Activated CD8-positive, alpha-beta T cell treated with anti-CD3 and anti-CD28 coated beads, Interleukin-2, amount 10 ng/mL, durations not matched to agents 7 days and 5 days (primary cell): ENCODE measurements around the gene TRAF3IP1. TPM values are rescaled to one million over a fixed set of nuclear protein-coding genes. Genes with fewer than 3 reads are reported as not detected.
"Not testable (repeated sequence)": the region's sequence is repeated elsewhere in the genome, so short reads cannot be mapped to it uniquely, and the experiment has no call there.

Experiments used
- ATAC-seq: fragments of 150-1000 bp; cut with Tn5 transposase; one replicate; pipeline ENCODE4 v1.10.0; 2021; ENCODE audit warnings: moderate library complexity
- CTCF ChIA-PET: fragments of 350-600 bp; sonication (Branson Sonifier 250); formaldehyde crosslinking; loops from one replicate; lab custom pipeline; 2021; ENCODE audit warnings: antibody characterized with exemption; lab: Charles Lee
- POLR2A ChIA-PET: fragments of 350-600 bp; sonication (Branson Sonifier 250); formaldehyde crosslinking; loops from one replicate; lab custom pipeline; 2021; ENCODE audit warnings: antibody characterized with exemption; lab: Charles Lee
- DNase-seq: peaks from one replicate; pipeline ENCODE4 v3.0.0-alpha.2; 2020
- H3K27ac Mint-ChIP-seq: one replicate; pipeline ENCODE4 v1.8.0; 2021; ENCODE audit warnings: mild to moderate bottlenecking, mixed read lengths
- H3K27me3 Mint-ChIP-seq: one replicate; pipeline ENCODE4 v1.8.0; 2021; ENCODE audit warnings: low read depth, mixed read lengths
- H3K36me3 Mint-ChIP-seq: one replicate; pipeline ENCODE4 v1.8.0; 2021; ENCODE audit warnings: low read depth, mixed read lengths
- H3K4me1 Mint-ChIP-seq: one replicate; pipeline ENCODE4 v1.8.0; 2021; ENCODE audit warnings: low read depth, mixed read lengths
- H3K4me3 Mint-ChIP-seq: one replicate; pipeline ENCODE4 v1.8.0; 2021; ENCODE audit warnings: mild to moderate bottlenecking, mixed read lengths
- H3K9me3 Mint-ChIP-seq: one replicate; pipeline ENCODE4 v1.8.0; 2022; ENCODE audit warnings: mixed read lengths; ENCODE audit not compliant: insufficient read depth
- total RNA-seq, 2 experiments: library from RNA; stranded (reverse); gene quantifications; one replicate each; pipeline ENCODE4 v1.2.3, GENCODE V29; 2021

TRAF3IP1 gene
- total RNA-seq, 2 experiments from 2014 or later: 7.1 to 7.5 TPM

GRCh38 chr2:238388794-238389193, 68.5 kb downstream of the TRAF3IP1 start:
- peaks cover 4% of the 10 kb centered on the region for H3K27me3 Mint-ChIP-seq
- H3K27ac Mint-ChIP-seq: no peak overlapping the region
- H3K9me3 Mint-ChIP-seq: no peaks in the 10 kb centered on the region
- no peak for ATAC-seq
- no peaks in the 10 kb centered on the region for H3K36me3 Mint-ChIP-seq
- DNase-seq: no peak
- peaks cover 17% of the 10 kb centered on the region for H3K4me1 Mint-ChIP-seq
- ChIA-PET CTCF (no interaction called here), POLR2A (no interaction called here)
- no peak overlapping the region for H3K4me3 Mint-ChIP-seq

- POLR2A ChIA-PET: no interaction called here
- no peaks in the 10 kb centered on the region for H3K36me3 Mint-ChIP-seq
- no peak overlapping the region for H3K4me3 Mint-ChIP-seq
- peaks cover 17% of the 10 kb centered on the region for H3K4me1 Mint-ChIP-seq
- ATAC-seq (no peak), DNase-seq (no peak)
- CTCF ChIA-PET: interaction anchor here (1.7 kb wide), 1 partner anchor 19 kb away, joined by 6 read pairs; no protein-coding TSS in a partner anchor
- H3K27me3 Mint-ChIP-seq: peaks cover 4% of the 10 kb centered on the region
- H3K9me3 Mint-ChIP-seq: no peaks in the 10 kb centered on the region
- H3K27ac Mint-ChIP-seq: no peak overlapping the region
These were observed 69.8 kb downstream of the TRAF3IP1 start for GRCh38 chr2:238389988-238390589.

- ATAC-seq (no peak), DNase-seq (no peak)
- H3K4me1 Mint-ChIP-seq: peaks cover 17% of the 10 kb centered on the region
- H3K4me3 Mint-ChIP-seq: no peak overlapping the region
- POLR2A ChIA-PET: no interaction called here
- peaks cover 4% of the 10 kb centered on the region for H3K27me3 Mint-ChIP-seq
- CTCF ChIA-PET: interaction anchor here (1.0 to 1.7 kb wide), 2 partner anchors 15 to 20 kb away, joined by 3 to 6 read pairs; no protein-coding TSS in a partner anchor
- no peaks in the 10 kb centered on the region for H3K9me3 Mint-ChIP-seq
- no peak overlapping the region for H3K27ac Mint-ChIP-seq
- no peaks in the 10 kb centered on the region for H3K36me3 Mint-ChIP-seq
These were observed 70.8 kb downstream of the TRAF3IP1 start for GRCh38 chr2:238391042-238391689.

- ChIA-PET POLR2A (no interaction called here), CTCF (no interaction called here)
- no peaks in the 10 kb centered on the region for H3K9me3 Mint-ChIP-seq
- H3K4me3 Mint-ChIP-seq: no peak overlapping the region
- ATAC-seq: no peak
- H3K27ac Mint-ChIP-seq: no peak overlapping the region
- H3K4me1 Mint-ChIP-seq: no peaks in the 10 kb centered on the region
- no peak for DNase-seq
- no peaks in the 10 kb centered on the region for H3K36me3 Mint-ChIP-seq
- peaks cover 4% of the 10 kb centered on the region for H3K27me3 Mint-ChIP-seq
These were observed 76.3 kb downstream of the TRAF3IP1 start for GRCh38 chr2:238396663-238397062.

GRCh38 chr2:238397356-238397755, 77.0 kb downstream of the TRAF3IP1 start:
- Mint-ChIP-seq H3K36me3 (no peaks in the 10 kb centered on the region), H3K4me1 (no peaks in the 10 kb centered on the region), H3K9me3 (no peaks in the 10 kb centered on the region), H3K27me3 (peaks cover 2% of the 10 kb centered on the region), H3K27ac (no peak overlapping the region), H3K4me3 (no peak overlapping the region)
- ChIA-PET POLR2A (no interaction called here), CTCF (no interaction called here)
- DNase-seq (no peak), ATAC-seq (no peak)

GRCh38 chr2:238398577-238398976, 78.3 kb downstream of the TRAF3IP1 start:
- POLR2A ChIA-PET: no interaction called here
- Mint-ChIP-seq H3K9me3 (no peaks in the 10 kb centered on the region), H3K4me3 (no peak overlapping the region), H3K36me3 (no peaks in the 10 kb centered on the region), H3K27me3 (no peaks in the 10 kb centered on the region), H3K4me1 (no peaks in the 10 kb centered on the region), H3K27ac (no peak overlapping the region)
- ATAC-seq (no peak), DNase-seq (no peak)
- CTCF ChIA-PET: no interaction called here

GRCh38 chr2:238399094-238399493, 78.8 kb downstream of the TRAF3IP1 start:
- Mint-ChIP-seq H3K4me1 (no peaks in the 10 kb centered on the region), H3K27ac (no peak overlapping the region), H3K4me3 (no peak overlapping the region), H3K27me3 (no peaks in the 10 kb centered on the region), H3K36me3 (no peaks in the 10 kb centered on the region), H3K9me3 (no peaks in the 10 kb centered on the region)
- ChIA-PET POLR2A (no interaction called here), CTCF (no interaction called here)
- ATAC-seq (no peak), DNase-seq (no peak)

GRCh38 chr2:238401551-238401950, 81.2 kb downstream of the TRAF3IP1 start:
- no peaks in the 10 kb centered on the region for H3K9me3 Mint-ChIP-seq
- peaks cover 9% of the 10 kb centered on the region for H3K4me1 Mint-ChIP-seq
- ChIA-PET POLR2A (no interaction called here), CTCF (interaction anchor here (0.7 kb wide), 1 partner anchor 31 kb away, joined by 5 read pairs; no protein-coding TSS in a partner anchor)
- no peak overlapping the region for H3K4me3 Mint-ChIP-seq
- no peaks in the 10 kb centered on the region for H3K27me3 Mint-ChIP-seq
- DNase-seq (no peak), ATAC-seq (no peak)
- H3K36me3 Mint-ChIP-seq: no peaks in the 10 kb centered on the region
- no peak overlapping the region for H3K27ac Mint-ChIP-seq

- CTCF ChIA-PET: no interaction called here
These were observed 83.5 kb downstream of the TRAF3IP1 start for GRCh38 chr2:238403632-238404405.

GRCh38 chr2:238404406-238405216, 84.3 kb downstream of the TRAF3IP1 start:
- ATAC-seq: no peak
- ChIA-PET POLR2A (interaction anchor here (0.7 kb wide), 1 partner anchor 1320 kb away, joined by 4 read pairs; no protein-coding TSS in a partner anchor), CTCF (interaction anchor here (0.7 kb wide), 1 partner anchor 10 kb away, joined by 3 read pairs; no protein-coding TSS in a partner anchor)

More at GRCh38 chr2:238403632-238404405, 83.5 kb downstream of the TRAF3IP1 start:
- no peak for DNase-seq
- no peaks in the 10 kb centered on the region for H3K9me3 Mint-ChIP-seq
- H3K27ac Mint-ChIP-seq: no peak overlapping the region
- peaks cover 9% of the 10 kb centered on the region for H3K4me1 Mint-ChIP-seq
- POLR2A ChIA-PET: interaction anchor here (0.7 kb wide), 1 partner anchor 1319 kb away, joined by 4 read pairs; no protein-coding TSS in a partner anchor
- no peak overlapping the region for H3K4me3 Mint-ChIP-seq
- no peaks in the 10 kb centered on the region for H3K27me3 Mint-ChIP-seq
- ATAC-seq: no peak
- H3K36me3 Mint-ChIP-seq: no peaks in the 10 kb centered on the region

GRCh38 chr2:238405217-238405555, 84.9 kb downstream of the TRAF3IP1 start:
- H3K9me3 Mint-ChIP-seq, H3K27me3 Mint-ChIP-seq, H3K4me3 Mint-ChIP-seq, DNase-seq, H3K36me3 Mint-ChIP-seq, ATAC-seq, H3K27ac Mint-ChIP-seq, POLR2A ChIA-PET, H3K4me1 Mint-ChIP-seq: not testable (repeated sequence)
- CTCF ChIA-PET: interaction anchor here (0.7 kb wide), 1 partner anchor 9 kb away, joined by 3 read pairs; no protein-coding TSS in a partner anchor

More at GRCh38 chr2:238404406-238405216, 84.3 kb downstream of the TRAF3IP1 start:
- H3K27me3 Mint-ChIP-seq: no peaks in the 10 kb centered on the region
- no peak overlapping the region for H3K4me3 Mint-ChIP-seq
- H3K36me3 Mint-ChIP-seq: no peaks in the 10 kb centered on the region
- peaks cover 9% of the 10 kb centered on the region for H3K4me1 Mint-ChIP-seq
- DNase-seq: no peak
- no peak overlapping the region for H3K27ac Mint-ChIP-seq
- H3K9me3 Mint-ChIP-seq: no peaks in the 10 kb centered on the region
